ENCODE measurements around the gene ARRDC4. TPM values are rescaled to one million over a fixed set of nuclear protein-coding genes. Genes with fewer than 3 reads are reported as not detected.
"Not testable (repeated sequence)": the region's sequence is repeated elsewhere in the genome, so short reads cannot be mapped to it uniquely, and the experiment has no call there.

The ARRDC4 gene
- polyA plus RNA-seq, 1 donor from 2014 or later = 0.90 TPM

DNA sequence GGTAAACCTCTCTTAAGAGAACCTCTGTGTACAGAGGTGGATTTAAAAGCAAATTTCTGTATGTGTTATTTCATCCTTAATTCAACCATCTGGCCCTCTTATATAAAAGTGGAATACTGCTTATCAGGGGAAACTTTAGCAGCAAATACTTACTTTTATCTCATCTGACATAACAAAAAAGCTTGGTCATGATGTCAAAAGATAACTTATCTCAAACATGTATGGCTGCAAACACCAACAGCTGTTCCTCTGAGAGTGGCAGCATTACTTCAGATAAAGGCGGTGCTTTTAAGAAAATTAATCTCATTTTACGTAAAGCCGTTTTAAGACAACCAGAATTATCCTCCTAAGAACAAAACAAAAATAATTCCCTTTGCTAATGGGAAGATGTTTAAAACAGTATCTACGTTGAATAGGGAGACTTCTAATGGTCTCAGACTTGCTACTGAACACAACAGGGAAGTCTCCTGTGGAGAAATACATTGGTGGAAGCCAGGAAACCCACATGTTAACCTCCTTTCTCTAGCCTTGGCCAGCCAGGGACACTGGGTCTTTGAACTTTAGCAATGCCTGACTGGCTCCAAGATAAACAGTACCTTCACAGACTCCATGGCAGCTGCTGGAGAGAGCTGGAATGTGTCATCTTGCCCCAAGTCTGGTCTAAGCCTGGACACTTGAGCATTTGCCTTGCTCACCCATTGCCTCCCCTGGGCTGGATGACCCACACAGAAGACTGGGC is 18.1 kb downstream of the ARRDC4 start:
- Mint-ChIP-seq H3K36me3 (no peaks in the 10 kb centered on the region), H3K4me3 (no peak overlapping the region), H3K27me3 (no peaks in the 10 kb centered on the region), H3K27ac (no peak overlapping the region), H3K4me1 (peaks cover 0 to 3% (median 3%) of the 10 kb centered on the region in 3 donors), H3K9me3 (peaks cover 0 to 4% (median 0%) of the 10 kb centered on the region in 3 donors)

DNA sequence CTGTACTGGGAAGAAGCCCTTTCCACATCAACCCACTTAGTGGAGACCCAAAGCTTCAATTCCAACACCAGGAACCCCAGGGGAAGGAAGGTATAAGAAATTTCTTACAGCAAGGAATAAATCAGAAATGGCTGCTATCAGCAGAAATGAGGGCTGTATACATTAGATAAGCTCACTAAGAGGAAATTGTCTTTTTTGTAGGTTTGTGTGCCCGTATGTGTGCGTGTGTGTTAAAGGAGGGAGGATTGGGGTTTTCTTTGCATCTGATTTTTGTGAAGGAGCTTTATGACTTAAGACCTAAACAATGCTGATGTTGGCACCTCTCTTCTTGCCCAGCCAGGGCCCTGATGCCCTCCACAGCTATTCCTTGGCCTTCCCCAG is 18.6 kb downstream of the ARRDC4 start:
- no peak overlapping the region for H3K4me3 Mint-ChIP-seq
- H3K4me1 Mint-ChIP-seq = peaks cover 0 to 3% (median 3%) of the 10 kb centered on the region in 3 donors
- peaks cover 0 to 4% (median 2%) of the 10 kb centered on the region in 3 donors for H3K9me3 Mint-ChIP-seq
- no peak overlapping the region for H3K27ac Mint-ChIP-seq
- no peaks in the 10 kb centered on the region for H3K27me3 Mint-ChIP-seq
- H3K36me3 Mint-ChIP-seq = no peaks in the 10 kb centered on the region

DNA sequence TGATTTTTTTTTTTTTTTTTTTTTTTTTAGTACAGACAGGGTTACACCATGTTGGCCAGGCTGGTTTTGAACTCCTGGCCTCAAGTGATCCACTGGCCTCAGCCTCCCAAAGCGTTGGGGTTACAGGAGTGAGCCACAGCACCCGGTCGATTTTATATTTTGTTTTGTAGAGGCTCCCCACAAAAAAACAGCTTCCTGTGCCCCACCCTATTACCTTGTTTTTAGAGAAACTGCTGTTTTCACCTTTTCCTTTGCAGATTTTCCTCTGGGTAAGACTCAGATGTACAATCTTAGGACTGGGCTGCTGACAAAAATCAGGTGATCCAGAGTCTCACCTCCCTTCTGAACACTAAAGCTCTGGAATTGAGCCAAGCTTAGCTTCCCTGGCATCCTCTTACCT is 20.6 kb downstream of the ARRDC4 start:
- Mint-ChIP-seq H3K27ac (no peak overlapping the region), H3K27me3 (no peaks in the 10 kb centered on the region)

DNA sequence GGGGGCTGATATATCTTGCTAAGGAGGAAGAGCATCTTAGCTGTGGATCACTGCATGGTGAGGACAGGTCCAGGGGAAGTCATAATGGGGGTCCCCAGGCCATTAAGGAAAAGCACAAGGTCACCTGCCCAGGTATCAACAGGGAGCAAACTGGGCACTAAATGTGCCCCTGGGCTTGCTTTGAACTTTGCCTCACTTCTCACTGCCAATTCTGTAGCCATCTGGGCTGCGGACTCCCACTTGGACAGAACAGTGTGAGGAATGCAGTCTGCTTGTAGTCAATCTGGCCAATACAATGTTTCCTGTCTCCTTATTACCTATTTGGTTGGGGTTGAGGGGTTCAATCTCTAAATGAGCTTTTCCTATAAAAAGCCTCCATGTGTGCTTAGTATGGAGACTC is 21.3 kb downstream of the ARRDC4 start:
- Mint-ChIP-seq H3K4me3 (no peak overlapping the region), H3K27me3 (no peaks in the 10 kb centered on the region), H3K4me1 (peaks cover 0 to 2% (median 0%) of the 10 kb centered on the region in 3 donors), H3K9me3 (peaks cover 4 to 17% (median 6%) of the 10 kb centered on the region in 3 donors), H3K36me3 (no peaks in the 10 kb centered on the region), H3K27ac (no peak overlapping the region)

More for the DNA sequence above, 20.6 kb downstream of the ARRDC4 start:
- H3K4me3 Mint-ChIP-seq = no peak overlapping the region
- H3K4me1 Mint-ChIP-seq = peaks cover 0 to 2% (median 0%) of the 10 kb centered on the region in 3 donors
- no peaks in the 10 kb centered on the region for H3K36me3 Mint-ChIP-seq
- H3K9me3 Mint-ChIP-seq = peaks cover under 1 to 11% (median 4%) of the 10 kb centered on the region in 3 donors

DNA sequence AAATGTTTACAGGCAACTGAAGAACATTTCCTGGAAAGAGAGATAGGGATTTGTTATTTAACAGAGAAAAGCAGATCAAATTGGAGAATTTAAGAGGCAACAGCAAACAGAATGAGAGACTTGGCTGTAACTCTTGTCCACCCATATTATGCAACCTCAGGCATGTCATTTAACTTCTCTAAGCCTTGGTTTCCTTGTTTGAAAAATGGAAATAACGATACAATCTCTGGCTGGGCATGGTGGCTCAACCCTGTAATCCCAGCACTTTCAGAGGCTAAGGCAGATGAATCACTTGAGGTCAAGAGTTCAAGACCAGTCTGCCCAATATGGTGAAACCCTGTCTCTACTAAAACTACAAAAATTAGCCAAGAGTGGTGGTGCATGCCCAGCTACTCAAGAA is 23.7 kb downstream of the ARRDC4 start:
- Mint-ChIP-seq H3K27ac (no peak overlapping the region), H3K36me3 (no peaks in the 10 kb centered on the region), H3K27me3 (no peaks in the 10 kb centered on the region), H3K4me1 (peaks cover 0 to 2% (median 0%) of the 10 kb centered on the region in 3 donors), H3K9me3 (peaks cover 7 to 22% (median 12%) of the 10 kb centered on the region in 3 donors), H3K4me3 (no peak overlapping the region)

DNA sequence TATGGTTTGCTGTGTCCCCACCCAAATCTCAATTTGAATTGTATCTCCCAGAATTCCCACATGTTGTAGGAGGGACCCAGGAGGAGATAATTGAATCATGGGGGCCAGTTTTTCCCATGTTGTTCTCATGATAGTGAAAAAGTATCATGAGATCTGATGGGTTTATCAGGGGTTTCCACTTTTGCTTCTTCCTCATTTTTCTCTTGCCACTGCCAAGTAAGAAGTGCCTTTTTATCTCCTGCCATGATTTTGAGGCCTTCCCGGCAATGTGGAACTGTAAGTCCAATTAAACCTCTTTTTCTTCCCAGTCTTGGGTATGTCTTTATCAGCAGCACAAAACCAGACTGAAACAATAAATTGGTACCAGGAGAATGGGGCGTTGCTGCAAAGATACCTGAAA is 25.5 kb downstream of the ARRDC4 start:
- H3K27me3 Mint-ChIP-seq, H3K27ac Mint-ChIP-seq, H3K36me3 Mint-ChIP-seq, H3K4me3 Mint-ChIP-seq, H3K4me1 Mint-ChIP-seq: not testable (repeated sequence)
- H3K9me3 Mint-ChIP-seq = peaks cover 10 to 22% (median 12%) of the 10 kb centered on the region in 3 donors

DNA sequence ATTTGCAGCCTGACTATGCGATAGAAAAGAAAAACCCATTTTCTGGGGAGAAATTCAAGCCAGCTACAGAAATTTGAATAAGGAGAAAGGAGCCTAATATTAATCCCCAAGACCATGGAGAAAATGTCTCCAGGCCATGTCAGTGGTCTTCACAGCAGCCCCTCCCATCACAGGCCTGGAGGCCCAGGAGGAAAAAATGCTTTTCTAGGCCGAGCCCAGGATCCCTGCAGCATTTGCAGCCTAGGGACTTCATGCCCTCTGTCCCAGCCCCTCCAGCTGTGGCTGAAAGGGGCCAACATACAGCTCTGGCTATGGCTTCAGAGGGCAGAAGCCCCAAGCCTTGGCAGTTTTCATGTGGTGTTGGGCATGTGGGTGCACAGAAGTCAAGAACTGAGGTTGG is 26.3 kb downstream of the ARRDC4 start:
- H3K4me1 Mint-ChIP-seq = no peaks in the 10 kb centered on the region

DNA sequence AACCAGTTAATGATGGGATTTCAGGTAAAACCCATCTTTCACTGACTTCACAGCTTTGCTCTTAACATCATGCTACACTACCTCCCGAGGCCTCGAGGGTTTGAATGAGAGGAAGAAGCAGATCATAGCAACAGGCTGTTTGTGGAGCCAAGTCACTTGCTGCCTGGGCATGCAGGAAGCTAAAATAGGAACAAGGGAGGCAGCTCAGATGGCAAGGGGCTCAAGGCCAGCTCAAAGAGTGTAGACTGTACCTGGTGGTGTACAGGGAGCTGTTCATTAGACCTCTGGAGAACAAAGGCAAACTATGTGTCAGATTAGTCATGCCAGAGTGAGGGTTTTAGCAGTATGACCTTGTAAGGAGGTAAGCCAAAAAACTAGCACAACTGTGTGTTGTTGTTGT is 28.8 kb downstream of the ARRDC4 start:
- Mint-ChIP-seq H3K27me3 (no peaks in the 10 kb centered on the region), H3K4me3 (no peak overlapping the region), H3K27ac (no peak overlapping the region), H3K36me3 (no peaks in the 10 kb centered on the region), H3K4me1 (no peaks in the 10 kb centered on the region), H3K9me3 (peaks cover 8 to 22% (median 12%) of the 10 kb centered on the region in 3 donors)

More for the DNA sequence above, 26.3 kb downstream of the ARRDC4 start:
- Mint-ChIP-seq H3K36me3 (no peaks in the 10 kb centered on the region), H3K27ac (no peak overlapping the region), H3K9me3 (peaks cover 10 to 22% (median 12%) of the 10 kb centered on the region in 3 donors), H3K27me3 (no peaks in the 10 kb centered on the region), H3K4me3 (no peak overlapping the region)

DNA sequence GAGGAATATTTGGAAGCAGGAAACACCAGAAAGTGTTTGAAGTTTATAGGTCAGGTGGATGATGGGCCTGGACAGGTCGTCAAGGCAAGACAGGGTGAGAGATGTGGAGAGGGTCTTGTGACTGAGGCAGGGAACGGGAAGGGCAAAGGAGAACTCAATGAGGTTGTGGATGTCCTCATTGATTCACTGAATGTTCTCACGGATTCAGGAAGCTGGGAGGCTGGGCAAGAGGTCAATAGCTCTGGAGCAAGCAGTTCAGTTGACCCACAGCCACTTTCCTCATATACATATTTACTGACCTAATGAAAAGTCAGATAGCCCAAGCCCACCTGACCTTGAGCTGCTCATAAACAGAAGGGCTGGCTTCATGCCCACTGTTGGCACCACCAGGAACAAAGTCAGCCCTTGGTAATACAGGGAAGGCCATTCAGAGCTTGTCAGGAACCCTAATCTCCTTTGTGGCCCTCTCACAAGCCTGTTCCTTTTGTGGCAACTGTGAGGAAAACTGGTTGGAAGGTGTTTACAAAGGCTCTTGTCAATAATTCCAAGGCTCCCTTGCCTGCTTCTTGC is 31.6 kb downstream of the ARRDC4 start:
- Mint-ChIP-seq H3K36me3 (no peaks in the 10 kb centered on the region), H3K27me3 (no peaks in the 10 kb centered on the region), H3K27ac (no peak overlapping the region), H3K4me1 (peaks cover 0 to 7% (median 0%) of the 10 kb centered on the region in 3 donors), H3K4me3 (no peak overlapping the region), H3K9me3 (peaks cover 6 to 9% (median 6%) of the 10 kb centered on the region in 3 donors)

DNA sequence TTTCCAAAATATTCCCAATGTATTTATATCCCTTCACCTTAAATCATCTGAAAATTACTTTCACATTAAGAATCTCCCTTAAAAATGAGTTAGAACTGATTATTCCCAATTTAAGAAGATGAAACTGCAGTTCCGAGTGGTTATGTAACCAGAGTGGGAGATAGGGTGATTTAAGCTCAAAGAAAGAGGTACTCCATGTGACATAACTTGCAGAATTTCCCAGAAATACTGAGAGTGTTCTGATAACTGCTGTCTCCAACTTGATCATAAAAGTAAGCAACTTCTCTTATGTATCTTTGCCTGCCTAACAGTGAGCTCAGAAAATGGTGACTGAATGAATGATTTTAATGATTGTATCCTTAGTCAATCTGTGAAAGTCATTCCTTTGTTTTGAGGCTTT is 32.3 kb downstream of the ARRDC4 start:
- Mint-ChIP-seq H3K9me3 (peaks cover 3 to 6% (median 3%) of the 10 kb centered on the region in 3 donors), H3K27ac (no peak overlapping the region), H3K36me3 (no peaks in the 10 kb centered on the region), H3K4me1 (peaks cover 0 to 7% (median 0%) of the 10 kb centered on the region in 3 donors), H3K27me3 (no peaks in the 10 kb centered on the region), H3K4me3 (no peak overlapping the region)

DNA sequence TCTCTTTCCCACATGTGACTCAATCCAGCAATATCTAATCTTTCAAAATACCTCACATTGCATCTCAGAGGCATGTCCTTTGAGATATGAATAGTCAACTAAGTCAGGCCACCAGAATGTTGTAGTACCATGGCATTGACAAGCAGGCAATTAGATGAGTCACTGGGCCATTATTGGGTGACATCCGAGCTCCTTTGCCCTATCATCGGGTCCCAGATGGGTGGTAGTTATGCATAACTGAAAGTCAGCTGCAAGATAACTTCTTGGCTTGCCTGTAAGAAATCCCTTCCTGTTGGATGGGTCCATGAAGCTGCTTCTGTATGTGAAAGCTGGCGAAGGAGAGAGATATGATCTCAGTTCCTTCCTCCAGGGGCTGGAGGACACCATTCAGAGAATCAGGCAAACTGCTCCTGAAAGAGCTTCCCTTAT is 32.8 kb downstream of the ARRDC4 start:
- H3K27ac Mint-ChIP-seq = no peak overlapping the region
- no peaks in the 10 kb centered on the region for H3K36me3 Mint-ChIP-seq
- H3K27me3 Mint-ChIP-seq = no peaks in the 10 kb centered on the region
- peaks cover 0 to 3% (median 0%) of the 10 kb centered on the region in 3 donors for H3K9me3 Mint-ChIP-seq
- no peak overlapping the region for H3K4me3 Mint-ChIP-seq
- peaks cover 0 to 7% (median 0%) of the 10 kb centered on the region in 3 donors for H3K4me1 Mint-ChIP-seq

DNA sequence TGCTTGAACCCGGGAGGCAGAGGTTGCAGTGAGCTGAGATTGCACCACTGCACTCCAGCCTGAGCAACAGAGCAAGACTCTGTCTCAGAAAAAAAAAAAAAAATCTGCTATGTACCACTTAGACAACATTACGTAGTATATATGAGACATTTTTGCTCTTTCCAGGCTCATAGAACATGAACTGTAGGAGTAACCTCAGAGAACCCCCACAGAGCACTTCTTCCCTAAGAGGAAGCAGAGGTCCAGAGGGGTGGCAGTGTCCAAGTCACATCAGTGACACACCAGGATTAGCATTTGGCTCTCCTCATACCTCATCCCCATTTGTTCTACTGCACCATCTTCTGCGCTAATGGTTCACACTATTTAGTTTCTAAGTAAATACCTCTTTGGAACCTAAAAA is 33.7 kb downstream of the ARRDC4 start:
- peaks cover 0 to 7% (median 0%) of the 10 kb centered on the region in 3 donors for H3K4me1 Mint-ChIP-seq
- no peak overlapping the region for H3K27ac Mint-ChIP-seq
- H3K36me3 Mint-ChIP-seq = no peaks in the 10 kb centered on the region
- no peak overlapping the region for H3K4me3 Mint-ChIP-seq
- H3K27me3 Mint-ChIP-seq = no peaks in the 10 kb centered on the region
- peaks cover 0 to 3% (median 0%) of the 10 kb centered on the region in 3 donors for H3K9me3 Mint-ChIP-seq

DNA sequence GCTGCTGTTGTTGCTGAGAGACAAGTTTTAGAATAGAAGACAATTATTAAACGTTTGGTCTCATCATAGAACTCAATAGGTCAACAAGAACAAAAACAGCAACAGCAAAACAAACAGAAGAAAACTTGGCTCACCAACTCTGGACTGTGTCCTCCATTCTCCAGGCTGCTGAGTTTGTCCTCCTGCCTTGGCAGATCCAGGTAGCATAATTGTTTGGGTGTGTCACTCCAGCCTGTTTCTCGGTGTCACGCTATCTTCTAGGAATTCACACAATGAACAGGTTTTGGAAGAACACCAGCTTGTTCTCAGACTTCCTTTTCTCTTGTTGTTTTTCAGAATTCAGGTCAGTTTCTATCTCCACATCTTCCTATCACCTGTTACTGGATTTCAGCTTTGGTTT is 34.7 kb downstream of the ARRDC4 start:
- no peak overlapping the region for H3K4me3 Mint-ChIP-seq
- H3K36me3 Mint-ChIP-seq = no peaks in the 10 kb centered on the region
- peaks cover 0 to 7% (median 0%) of the 10 kb centered on the region in 3 donors for H3K4me1 Mint-ChIP-seq
- no peak overlapping the region for H3K27ac Mint-ChIP-seq
- no peaks in the 10 kb centered on the region for H3K27me3 Mint-ChIP-seq
- peaks cover 0 to 3% (median 0%) of the 10 kb centered on the region in 3 donors for H3K9me3 Mint-ChIP-seq

DNA sequence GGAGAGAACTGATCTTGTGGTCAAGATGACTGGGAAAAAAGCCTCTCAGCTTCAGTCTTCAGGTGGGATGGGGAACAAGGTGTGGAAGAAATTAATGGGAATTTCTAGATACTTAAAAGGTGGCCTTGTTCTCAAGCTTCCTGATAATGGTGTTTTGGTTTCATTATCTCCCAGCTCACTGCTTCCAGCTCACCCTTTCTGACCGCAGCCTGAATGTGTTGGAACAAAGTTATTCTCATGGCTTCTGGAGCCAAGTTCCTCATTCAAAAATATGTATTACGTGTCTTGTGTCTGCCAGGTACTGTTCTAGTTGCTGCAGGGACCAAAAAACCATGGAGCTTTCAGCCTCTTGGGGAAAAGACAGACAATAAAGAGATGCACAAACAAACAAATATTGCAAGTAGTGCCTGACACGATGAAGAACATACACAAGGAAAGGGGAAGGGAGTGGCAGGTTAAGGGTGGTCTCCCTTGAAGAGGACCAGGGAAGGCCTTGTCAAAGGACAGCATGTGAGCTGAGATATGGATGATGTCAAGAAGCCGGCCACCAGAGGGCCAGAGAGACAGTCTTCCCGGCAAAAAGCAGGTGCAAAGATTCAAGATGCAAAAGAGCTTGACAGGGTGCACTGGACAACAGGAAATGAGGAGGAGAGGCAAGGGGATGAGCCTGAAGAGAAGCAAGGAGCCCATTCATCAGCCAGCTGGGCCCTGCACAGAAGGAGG is 35.5 kb downstream of the ARRDC4 start:
- no peak overlapping the region for H3K27ac Mint-ChIP-seq
- H3K27me3 Mint-ChIP-seq = no peaks in the 10 kb centered on the region
- no peak overlapping the region for H3K4me3 Mint-ChIP-seq
- H3K9me3 Mint-ChIP-seq = no peaks in the 10 kb centered on the region
- H3K36me3 Mint-ChIP-seq = no peaks in the 10 kb centered on the region
- H3K4me1 Mint-ChIP-seq = peaks cover 0 to 7% (median 0%) of the 10 kb centered on the region in 3 donors
